AG04450 (cell line): ENCODE results near the gene IDUA. TPM values are rescaled to one million over a fixed set of nuclear protein-coding genes. Genes with fewer than 3 reads are reported as not detected.

Experiments used
- CTCF ChIA-PET: fragments of 300-600, 350-600 bp; formaldehyde crosslinking; extraction: SDS; loops from one replicate; lab custom pipeline; 2022; ENCODE audit warnings: antibody characterized with exemption, inconsistent platforms; lab: Charles Lee
- POLR2A ChIA-PET: fragments of 350-600 bp; formaldehyde crosslinking; extraction: SDS; loops from one replicate; lab custom pipeline; 2021; ENCODE audit warnings: antibody characterized with exemption, inconsistent platforms; lab: Yijun Ruan, JAX
- DNase-seq: peaks from one replicate; pipeline ENCODE4 v3.0.0-alpha.2; 2011; ENCODE audit warnings: low read depth, low spot score
- H3K27ac ChIP-seq: one replicate; pipeline ENCODE4 v1.5.1; 2012; ENCODE audit warnings: low read depth, low read length, control low read depth
- H3K27me3 ChIP-seq: one replicate; pipeline ENCODE4 v1.6.0; 2012; ENCODE audit warnings: low read length; ENCODE audit not compliant: control insufficient read depth, insufficient read depth
- H3K4me3 ChIP-seq: 2 replicates; pipeline ENCODE4 v1.5.1; 2011; ENCODE audit warnings: mild to moderate bottlenecking, low read depth, low read length, control low read depth
- H3K9me3 ChIP-seq: 2 replicates; pipeline ENCODE4 v1.5.1; 2012; ENCODE audit warnings: low read length; ENCODE audit not compliant: control insufficient read depth, insufficient read depth
- polyA plus RNA-seq: library from polyadenylated mRNA; depleted of rRNA; stranded (reverse); fragments of >200 nt; gene quantifications from 2 replicates; pipeline ENCODE4 v1.2.3, GENCODE V29; 2011
- TF ChIP-seq, protein P1 (sequence below): IDR thresholded peaks from 2 replicates; pipeline ENCODE4 v1.5.1; 2011; ENCODE audit warnings: low read depth, low read length, control low read depth, inconsistent platforms

Gene IDUA
- polyA plus RNA-seq, 1 experiment: 3.9 TPM

DNA sequence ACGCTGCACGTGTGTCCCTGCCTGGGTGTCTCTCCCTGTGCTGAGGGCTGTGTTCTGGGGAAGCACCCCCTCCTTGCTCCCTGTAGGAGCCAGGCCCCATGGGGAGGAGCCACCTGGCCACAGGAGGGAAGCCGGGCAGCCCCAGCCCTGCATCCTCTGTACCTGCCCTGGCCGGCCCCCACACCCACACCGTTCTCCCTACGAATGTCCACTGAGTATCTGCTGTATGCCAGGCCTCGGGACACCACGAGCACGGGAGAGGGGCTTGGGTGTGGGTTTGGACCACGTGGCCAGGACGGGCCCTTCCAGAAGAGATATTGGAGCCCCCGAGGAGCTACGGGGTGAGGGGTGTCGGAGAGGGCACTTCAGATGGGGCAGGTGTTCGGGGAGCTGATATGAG is 30.9 kb downstream of the IDUA start:
- no peak overlapping the region for H3K27ac ChIP-seq
- CTCF ChIA-PET: no interaction called here
- no peak overlapping the region for H3K4me3 ChIP-seq
- POLR2A ChIA-PET: no interaction called here
- no peaks in the 10 kb centered on the region for H3K27me3 ChIP-seq
- DNase-seq: no peak
- TF ChIP-seq, protein P1, sequence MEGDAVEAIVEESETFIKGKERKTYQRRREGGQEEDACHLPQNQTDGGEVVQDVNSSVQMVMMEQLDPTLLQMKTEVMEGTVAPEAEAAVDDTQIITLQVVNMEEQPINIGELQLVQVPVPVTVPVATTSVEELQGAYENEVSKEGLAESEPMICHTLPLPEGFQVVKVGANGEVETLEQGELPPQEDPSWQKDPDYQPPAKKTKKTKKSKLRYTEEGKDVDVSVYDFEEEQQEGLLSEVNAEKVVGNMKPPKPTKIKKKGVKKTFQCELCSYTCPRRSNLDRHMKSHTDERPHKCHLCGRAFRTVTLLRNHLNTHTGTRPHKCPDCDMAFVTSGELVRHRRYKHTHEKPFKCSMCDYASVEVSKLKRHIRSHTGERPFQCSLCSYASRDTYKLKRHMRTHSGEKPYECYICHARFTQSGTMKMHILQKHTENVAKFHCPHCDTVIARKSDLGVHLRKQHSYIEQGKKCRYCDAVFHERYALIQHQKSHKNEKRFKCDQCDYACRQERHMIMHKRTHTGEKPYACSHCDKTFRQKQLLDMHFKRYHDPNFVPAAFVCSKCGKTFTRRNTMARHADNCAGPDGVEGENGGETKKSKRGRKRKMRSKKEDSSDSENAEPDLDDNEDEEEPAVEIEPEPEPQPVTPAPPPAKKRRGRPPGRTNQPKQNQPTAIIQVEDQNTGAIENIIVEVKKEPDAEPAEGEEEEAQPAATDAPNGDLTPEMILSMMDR: no peak
- H3K9me3 ChIP-seq: no peaks in the 10 kb centered on the region; the same call in 1 of the 2 replicates

DNA sequence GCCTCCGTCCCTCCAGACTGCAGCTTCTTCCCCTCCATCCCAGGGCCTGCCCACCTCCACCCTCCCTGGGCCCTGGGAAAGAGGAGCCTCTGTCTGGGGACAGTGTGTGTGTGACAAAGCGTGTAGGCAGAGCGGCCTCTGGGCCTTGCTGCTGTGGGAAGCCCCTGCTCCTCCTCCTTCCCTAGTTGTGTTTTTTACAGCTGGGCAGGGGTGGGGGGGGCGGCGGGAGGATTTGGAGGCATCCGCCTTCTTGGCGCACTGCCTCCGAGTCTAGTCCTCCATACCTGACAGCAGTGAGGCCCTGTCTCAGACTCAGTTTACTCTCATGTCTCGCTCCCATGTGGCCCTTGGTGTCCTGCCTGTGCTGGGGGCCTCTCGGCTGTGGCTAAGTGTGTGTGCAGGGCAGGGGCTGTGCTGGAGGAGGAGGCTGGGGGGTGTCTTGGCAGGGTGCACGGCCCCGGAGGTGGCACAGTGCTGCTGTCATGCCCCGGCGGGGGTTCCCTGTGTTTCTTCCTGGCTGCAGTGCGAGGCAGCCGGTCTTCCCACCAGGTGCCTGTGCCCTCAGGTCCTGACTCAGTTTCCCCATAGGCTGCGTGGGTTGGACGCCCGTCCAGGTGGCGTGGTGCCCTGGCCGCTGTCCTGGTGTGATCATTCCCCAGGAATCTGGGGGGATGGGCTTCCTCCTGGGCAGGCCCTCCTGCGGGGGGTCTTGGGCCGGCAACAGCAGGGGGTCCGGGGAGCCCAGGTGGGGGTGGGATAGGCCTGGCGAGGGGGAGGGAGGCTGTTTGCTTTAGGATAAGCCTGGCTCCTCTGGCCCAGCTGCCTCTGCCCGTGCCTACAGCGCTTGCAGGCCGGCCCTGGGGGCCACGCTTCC is 31.5 kb downstream of the IDUA start:
- ChIA-PET CTCF (no interaction called here), POLR2A (no interaction called here)
- Histone ChIP-seq H3K9me3 (no peaks in the 10 kb centered on the region; the same call in 1 of the 2 replicates), H3K27ac (no peak overlapping the region), H3K27me3 (no peaks in the 10 kb centered on the region), H3K4me3 (no peak overlapping the region)
- DNase-seq: no peak
- TF ChIP-seq, protein P1: no peak

DNA sequence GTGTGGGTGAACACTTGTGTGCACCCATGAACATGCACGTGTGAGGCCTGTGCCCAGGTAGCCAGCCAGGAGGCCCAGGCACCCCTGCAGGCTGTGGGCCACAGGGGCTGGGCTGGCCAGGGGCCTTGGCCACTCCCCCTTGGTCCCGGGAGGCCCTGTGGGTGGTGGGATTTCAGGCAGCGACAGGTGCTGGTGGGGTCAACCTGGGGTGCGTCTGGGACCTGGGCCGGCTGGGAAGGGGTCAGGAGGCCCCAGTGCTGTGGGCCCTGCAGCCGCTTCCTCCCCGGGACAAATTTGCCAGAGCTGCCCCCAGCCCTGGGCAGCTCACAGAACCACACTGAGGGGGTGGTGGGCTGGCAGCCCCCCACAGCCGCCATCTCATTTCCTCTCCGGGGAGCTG is 32.5 kb downstream of the IDUA start:
- Histone ChIP-seq H3K27ac (no peak overlapping the region), H3K9me3 (peaks cover 3% of the 10 kb centered on the region; the same call in 1 of the 2 replicates)
- CTCF ChIA-PET: no interaction called here

DNA sequence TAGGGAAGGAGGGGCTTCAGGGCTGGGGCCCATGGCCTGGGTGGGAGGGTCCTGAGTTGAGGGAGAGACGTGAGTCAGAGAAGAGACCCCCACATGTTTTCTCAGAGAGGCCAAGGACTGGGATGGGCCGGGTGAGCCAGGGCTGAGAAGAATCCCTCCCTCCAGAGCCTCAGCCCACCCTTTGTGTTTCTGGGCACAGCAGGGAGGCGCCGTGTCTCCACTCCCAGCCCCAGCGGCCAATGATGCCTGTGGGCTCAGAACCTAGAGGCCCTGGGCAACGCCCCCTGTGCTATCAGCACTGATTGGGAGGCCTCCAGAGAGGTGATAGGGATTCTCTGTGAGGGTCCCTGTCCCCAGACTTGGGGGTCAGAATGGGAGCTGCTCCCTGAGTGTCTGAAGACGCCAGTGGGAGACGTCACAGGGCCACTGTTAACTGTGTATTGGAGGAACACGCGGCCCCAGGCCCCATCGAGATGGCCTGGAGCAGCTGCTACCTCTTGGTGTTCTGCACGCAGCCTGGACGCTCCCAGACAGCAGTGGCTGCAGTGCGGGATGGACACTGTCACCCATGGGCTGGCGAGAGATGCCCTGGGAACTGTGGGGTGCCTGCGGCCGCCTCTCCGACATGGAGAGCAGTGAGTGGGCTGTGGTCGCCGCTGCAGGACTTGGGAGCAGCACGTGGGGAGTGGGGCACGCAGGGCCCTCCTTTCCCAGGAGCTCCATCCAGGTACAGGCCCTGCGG is 33.1 kb downstream of the IDUA start:
- H3K9me3 ChIP-seq: peaks cover 3% of the 10 kb centered on the region; the same call in 1 of the 2 replicates
- CTCF ChIA-PET: no interaction called here
- no peaks in the 10 kb centered on the region for H3K27me3 ChIP-seq
- H3K4me3 ChIP-seq: no peak overlapping the region
- TF ChIP-seq, protein P1: no peak
- POLR2A ChIA-PET: no interaction called here
- DNase-seq: no peak
- no peak overlapping the region for H3K27ac ChIP-seq

More for the DNA sequence above, 32.5 kb downstream of the IDUA start:
- no peaks in the 10 kb centered on the region for H3K27me3 ChIP-seq
- no peak for DNase-seq
- POLR2A ChIA-PET: no interaction called here
- TF ChIP-seq, protein P1: no peak
- no peak overlapping the region for H3K4me3 ChIP-seq
